ENCODE results near the gene FOXJ1.

FOXJ1 gene

DNA sequence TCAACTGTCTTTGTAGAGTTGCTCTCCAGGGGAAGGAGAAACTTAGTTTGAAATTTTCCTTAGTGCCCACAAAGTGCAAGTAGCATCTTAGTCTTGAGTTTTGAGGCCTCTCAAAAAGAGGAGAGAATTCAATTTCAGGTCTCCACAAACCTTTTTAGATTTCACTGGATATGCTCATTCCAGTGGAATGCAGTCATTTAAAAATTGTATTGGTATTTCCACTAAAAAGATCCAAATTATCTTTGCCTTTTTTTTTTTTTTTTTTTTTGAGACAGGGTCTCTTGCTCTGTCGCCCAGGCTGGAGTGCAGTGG is 6.9 kb upstream of the FOXJ1 start:
- TF ChIP-seq, protein P1, sequence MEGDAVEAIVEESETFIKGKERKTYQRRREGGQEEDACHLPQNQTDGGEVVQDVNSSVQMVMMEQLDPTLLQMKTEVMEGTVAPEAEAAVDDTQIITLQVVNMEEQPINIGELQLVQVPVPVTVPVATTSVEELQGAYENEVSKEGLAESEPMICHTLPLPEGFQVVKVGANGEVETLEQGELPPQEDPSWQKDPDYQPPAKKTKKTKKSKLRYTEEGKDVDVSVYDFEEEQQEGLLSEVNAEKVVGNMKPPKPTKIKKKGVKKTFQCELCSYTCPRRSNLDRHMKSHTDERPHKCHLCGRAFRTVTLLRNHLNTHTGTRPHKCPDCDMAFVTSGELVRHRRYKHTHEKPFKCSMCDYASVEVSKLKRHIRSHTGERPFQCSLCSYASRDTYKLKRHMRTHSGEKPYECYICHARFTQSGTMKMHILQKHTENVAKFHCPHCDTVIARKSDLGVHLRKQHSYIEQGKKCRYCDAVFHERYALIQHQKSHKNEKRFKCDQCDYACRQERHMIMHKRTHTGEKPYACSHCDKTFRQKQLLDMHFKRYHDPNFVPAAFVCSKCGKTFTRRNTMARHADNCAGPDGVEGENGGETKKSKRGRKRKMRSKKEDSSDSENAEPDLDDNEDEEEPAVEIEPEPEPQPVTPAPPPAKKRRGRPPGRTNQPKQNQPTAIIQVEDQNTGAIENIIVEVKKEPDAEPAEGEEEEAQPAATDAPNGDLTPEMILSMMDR (IDR thresholded peaks at IDR 0.05): no peak
- no peak for DNase-seq (ENCODE audit: low spot score)
- Histone ChIP-seq H3K4me3 (no peak overlapping the region), H3K27ac (no peak overlapping the region)

DNA sequence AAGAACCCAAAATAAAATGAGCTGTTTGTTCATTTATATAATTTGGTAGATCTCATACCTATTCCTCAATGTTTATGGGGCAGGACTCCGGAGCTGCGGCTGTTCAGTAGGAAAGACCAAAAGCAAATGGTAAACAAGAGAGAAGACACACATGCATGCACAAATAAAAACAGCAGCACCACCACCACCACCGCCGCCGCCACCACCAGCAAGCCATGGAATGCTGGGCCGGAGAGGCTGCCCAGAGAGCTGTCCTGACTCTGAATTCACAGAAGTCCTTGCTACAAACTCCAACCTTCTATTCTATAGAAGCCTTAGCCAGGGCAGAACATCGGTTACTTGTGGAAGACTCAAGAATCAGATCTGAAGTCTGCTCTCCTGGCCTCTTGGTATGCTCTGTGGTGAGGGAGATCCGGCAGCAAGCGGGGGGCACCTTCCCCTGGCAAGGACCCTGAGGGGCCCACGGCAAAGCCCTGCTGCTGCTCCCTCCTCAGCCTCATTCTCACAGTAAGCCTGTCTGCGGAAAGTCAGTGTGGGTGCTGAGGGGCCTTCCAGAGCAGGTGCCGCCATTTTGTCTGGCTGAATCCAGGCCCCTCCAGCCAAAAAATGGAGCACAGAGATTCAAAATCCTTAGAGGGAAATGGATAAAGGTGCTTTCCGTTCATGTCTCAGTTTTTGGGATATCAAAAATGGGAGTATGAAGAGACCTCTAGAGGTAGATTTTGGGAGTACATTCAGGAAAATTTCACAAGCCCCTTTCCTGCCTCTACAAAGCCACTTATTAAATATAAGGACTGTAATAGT is 6.4 kb upstream of the FOXJ1 start:
- DNase-seq (ENCODE audit: low spot score): no peak
- Histone ChIP-seq H3K27ac (no peak overlapping the region), H3K4me3 (no peak overlapping the region)
- TF ChIP-seq, protein P1 (IDR thresholded peaks at IDR 0.05): peak; percentile 36

DNA sequence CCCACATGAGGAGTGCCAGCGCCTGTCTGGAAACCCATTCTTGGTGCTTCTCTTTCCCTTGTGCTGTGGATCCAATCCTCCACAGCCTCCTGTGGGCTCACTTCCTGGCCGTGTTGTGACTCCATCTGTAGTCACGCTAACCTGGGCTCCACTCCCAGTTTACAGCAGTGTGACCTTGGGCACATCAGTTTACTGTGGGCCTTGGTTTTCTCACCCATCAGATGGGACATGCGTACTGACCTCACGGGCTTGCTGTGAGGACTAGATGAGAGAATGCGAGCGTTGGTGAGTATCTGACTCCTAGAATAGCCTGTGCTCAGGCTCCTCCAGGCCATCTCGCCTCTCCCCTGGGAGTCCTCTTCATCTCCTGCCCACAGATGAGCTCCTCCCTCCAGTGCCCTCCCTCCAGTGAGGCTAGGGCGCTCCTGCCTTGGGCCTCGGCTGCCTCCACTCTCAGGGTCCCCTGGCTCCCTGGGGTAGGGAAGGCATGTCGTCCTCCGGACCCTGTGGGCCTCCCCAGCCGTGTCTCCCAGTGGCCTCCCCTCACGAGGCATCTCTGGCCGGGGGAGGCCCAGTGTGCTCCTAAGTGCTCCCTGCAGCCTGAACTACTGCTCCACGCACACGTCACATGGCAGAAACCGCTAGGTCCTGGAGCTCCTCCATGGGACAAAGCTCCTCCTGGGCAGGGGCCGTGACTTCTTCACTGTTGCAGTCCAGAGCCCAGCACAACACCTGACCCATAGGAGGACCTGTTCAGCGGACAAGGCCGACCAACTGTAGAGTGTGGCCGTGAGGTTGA is 5.2 kb upstream of the FOXJ1 start:
- no peak overlapping the region for H3K4me3 ChIP-seq
- H3K27ac ChIP-seq: no peak overlapping the region
- TF ChIP-seq, protein P1 (IDR thresholded peaks at IDR 0.05): no peak
- no peak for DNase-seq (ENCODE audit: low spot score)

DNA sequence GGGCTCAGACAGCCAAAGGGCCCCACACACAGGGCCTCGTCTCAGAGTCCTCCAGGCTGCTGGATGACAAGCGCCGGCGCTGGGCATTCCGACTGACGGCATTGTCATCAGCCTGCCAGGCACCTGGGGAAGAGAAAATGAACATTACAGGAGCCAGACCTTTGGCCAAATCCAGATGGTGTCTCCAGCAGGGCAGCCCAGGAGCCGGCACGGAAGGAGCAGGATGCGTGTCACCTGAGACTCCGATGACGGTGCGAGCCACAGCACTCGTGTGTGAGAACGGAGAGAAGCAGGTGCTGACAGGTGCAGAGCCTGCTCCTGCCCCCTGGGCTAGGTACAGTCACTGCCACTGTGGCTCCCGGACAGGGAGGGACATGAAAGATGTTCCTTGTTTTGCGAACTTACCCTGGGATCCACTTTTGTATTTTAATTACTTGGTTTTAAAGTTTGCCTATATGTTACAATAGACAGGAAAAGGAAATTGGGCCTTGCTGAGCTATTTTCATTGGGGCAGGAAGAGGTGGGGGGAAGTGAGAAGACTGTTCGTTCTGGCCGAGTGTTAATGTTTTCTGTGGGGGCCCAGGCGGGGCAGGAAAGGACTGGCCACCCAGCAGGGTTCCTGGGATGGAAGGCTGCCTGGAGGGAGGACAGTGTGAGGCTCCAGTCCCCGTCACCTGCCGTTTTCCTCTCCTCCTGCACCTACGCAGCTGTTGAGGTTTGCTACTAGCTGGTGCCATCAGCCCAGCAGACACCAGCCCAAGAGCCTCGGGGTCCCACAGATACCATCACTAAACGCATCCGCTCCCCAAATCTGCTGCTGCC is 4.4 kb upstream of the FOXJ1 start:
- H3K27ac ChIP-seq: no peak overlapping the region
- H3K4me3 ChIP-seq: no peak overlapping the region
- TF ChIP-seq, protein P1 (IDR thresholded peaks at IDR 0.05): no peak
- DNase-seq (ENCODE audit: low spot score): no peak

DNA sequence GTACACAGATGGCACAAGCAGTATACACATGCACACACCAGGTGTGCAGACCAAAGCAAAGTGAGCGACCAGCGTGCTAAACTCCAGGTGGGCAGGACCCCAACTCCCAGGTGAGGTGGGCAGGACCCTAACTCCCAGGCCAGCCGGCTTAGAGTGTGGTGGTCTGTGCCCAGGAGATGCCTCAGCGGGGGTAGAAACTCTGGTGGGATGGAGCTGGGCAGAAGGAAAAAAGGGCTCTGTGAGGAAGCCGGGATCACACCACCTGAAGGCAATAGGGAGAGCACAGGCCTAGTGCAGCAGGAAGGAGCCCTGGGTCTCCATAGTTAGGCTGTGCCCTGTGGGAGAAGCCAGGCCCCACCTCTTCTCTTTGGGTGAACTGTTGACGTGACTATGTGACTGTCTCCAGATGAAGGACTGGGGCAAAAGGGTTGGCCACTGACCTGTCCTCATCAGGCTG is 1.6 kb upstream of the FOXJ1 start:
- TF ChIP-seq, protein P1 (IDR thresholded peaks at IDR 0.05): no peak
- Histone ChIP-seq H3K27ac (no peak overlapping the region), H3K4me3 (no peak overlapping the region)
- DNase-seq (ENCODE audit: low spot score): no peak

DNA sequence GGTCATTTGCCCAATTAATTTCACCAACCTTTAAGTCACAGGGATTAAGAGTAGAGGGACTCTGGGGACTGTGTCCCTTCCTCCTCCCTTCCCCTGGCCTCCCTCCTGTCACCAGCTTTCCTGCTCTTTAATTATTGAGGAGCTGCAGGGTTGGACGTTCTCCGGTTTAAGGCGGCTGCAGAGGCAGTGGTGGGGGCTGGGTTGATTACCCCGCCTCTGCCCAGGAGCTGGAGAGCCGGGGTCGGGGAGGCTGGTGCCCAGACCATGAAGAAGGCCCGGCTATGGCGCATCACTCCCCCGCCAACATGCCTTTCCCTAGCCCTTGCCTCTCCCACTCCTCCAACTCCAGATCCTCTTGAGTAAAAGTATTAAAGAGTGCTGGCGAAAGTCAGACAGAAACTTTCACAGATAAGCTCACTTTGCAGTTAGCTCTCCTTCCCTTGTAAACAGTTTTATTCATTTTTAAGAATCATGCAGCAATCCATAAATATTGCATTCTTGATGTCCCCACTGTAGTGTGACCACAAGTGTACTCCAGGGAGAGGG is 1.1 kb upstream of the FOXJ1 start:
- no peak overlapping the region for H3K4me3 ChIP-seq
- TF ChIP-seq, protein P1 (IDR thresholded peaks at IDR 0.05): no peak
- no peak overlapping the region for H3K27ac ChIP-seq
- no peak for DNase-seq (ENCODE audit: low spot score)

All from coronary artery (tissue), 2 donors.